ENCODE data around the gene MBNL2. TPM values are rescaled to one million over a fixed set of nuclear protein-coding genes. Genes with fewer than 3 reads are reported as not detected.

Gene MBNL2
- total RNA-seq, 1 donor from 2014 or later: 16.9 TPM

DNA sequence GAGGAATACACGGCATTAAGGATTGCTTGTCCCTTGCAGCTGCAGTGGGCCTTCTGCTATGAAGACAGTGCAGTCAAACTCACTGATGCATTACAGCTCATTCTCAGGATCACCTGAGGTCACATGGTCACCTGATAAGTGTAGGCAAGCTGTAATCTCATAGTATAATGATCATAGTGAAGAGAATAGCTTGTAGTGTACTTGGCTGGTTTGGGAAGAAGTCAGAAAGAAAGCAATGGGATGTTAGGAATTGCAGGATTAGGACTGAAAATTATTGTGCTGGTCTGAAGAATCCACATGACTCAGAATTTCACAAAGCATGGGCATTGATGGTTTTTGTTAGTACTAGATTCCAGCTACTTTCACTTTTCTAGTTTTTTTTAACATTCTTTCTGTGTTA, 76.7 kb downstream of the MBNL2 start:
- no peak for TF ChIP-seq CTCF (conservative IDR thresholded peaks at IDR 0.05)

GRCh38 chr13:97300871-97301270, 78.7 kb downstream of the MBNL2 start:
- H3K36me3 Mint-ChIP-seq (ENCODE audit: low read depth): no peaks in the 10 kb centered on the region
- no peak for TF ChIP-seq CTCF (conservative IDR thresholded peaks at IDR 0.05)
- no peaks in the 10 kb centered on the region for H3K9me3 Mint-ChIP-seq
- peaks cover under 1% of the 10 kb centered on the region for H3K4me1 Mint-ChIP-seq
- H3K27ac Mint-ChIP-seq (ENCODE audit: unreplicated experiment): no peak overlapping the region
- H3K4me3 Mint-ChIP-seq: no peak overlapping the region
- no peaks in the 10 kb centered on the region for H3K27me3 Mint-ChIP-seq (ENCODE audit: low read depth)
- no peak for DNase-seq (ENCODE audit: low read depth, low spot score)

More for the DNA sequence above, 76.7 kb downstream of the MBNL2 start:
- Mint-ChIP-seq H3K27ac (ENCODE audit: unreplicated experiment) (no peak overlapping the region), H3K9me3 (no peaks in the 10 kb centered on the region), H3K36me3 (ENCODE audit: low read depth) (no peaks in the 10 kb centered on the region), H3K4me3 (no peak overlapping the region), H3K4me1 (peaks cover 9% of the 10 kb centered on the region), H3K27me3 (ENCODE audit: low read depth) (no peaks in the 10 kb centered on the region)
- DNase-seq (ENCODE audit: low read depth, low spot score): no peak

DNA sequence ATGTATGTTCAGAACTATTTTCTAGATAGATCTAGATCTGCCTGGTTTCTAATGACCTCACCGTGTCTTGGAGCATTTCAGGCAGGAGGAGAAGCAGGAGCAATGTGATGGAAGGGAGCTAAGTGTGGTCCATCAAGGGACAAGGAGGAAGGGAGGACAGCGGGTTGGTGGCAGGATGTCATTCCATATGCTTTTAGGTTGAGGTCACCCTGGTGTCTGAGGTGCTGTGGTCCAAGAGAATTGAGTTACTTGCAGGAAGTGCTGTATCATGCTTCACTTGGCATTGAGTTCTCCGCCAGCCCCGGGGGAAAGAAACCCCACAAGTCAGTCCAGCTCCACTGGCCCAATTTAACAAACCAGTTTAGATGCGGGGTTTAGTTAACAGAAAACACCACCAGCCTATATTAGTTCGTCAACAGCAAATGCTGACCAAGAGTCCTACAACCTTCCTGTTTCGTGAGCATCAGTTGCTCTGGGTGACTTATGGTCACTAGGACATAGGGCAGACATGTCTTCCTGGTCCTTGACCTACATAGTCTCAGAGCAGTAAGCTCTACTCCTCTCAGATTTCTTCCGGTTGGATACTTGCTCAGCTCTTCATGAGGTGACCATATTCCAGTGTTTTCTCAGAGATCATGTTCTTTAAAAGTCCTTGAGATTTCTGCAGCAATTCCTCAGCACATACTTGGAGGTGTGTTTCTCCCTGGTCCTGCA, 79.4 kb downstream of the MBNL2 start:
- Mint-ChIP-seq H3K27me3 (ENCODE audit: low read depth) (no peaks in the 10 kb centered on the region), H3K36me3 (ENCODE audit: low read depth) (no peaks in the 10 kb centered on the region), H3K4me3 (no peak overlapping the region), H3K4me1 (peaks cover 7% of the 10 kb centered on the region), H3K27ac (ENCODE audit: unreplicated experiment) (no peak overlapping the region), H3K9me3 (peaks cover 3% of the 10 kb centered on the region)
- TF ChIP-seq CTCF (conservative IDR thresholded peaks at IDR 0.05): no peak
- no peak for DNase-seq (ENCODE audit: low read depth, low spot score)

GRCh38 chr13:97302611-97303010, 80.5 kb downstream of the MBNL2 start:
- Mint-ChIP-seq H3K4me3 (no peak overlapping the region), H3K27ac (ENCODE audit: unreplicated experiment) (no peak overlapping the region), H3K27me3 (ENCODE audit: low read depth) (no peaks in the 10 kb centered on the region), H3K4me1 (peaks cover 18% of the 10 kb centered on the region), H3K9me3 (peaks cover 3% of the 10 kb centered on the region), H3K36me3 (ENCODE audit: low read depth) (no peaks in the 10 kb centered on the region)
- no peak for TF ChIP-seq CTCF (conservative IDR thresholded peaks at IDR 0.05)
- DNase-seq (ENCODE audit: low read depth, low spot score): no peak

DNA sequence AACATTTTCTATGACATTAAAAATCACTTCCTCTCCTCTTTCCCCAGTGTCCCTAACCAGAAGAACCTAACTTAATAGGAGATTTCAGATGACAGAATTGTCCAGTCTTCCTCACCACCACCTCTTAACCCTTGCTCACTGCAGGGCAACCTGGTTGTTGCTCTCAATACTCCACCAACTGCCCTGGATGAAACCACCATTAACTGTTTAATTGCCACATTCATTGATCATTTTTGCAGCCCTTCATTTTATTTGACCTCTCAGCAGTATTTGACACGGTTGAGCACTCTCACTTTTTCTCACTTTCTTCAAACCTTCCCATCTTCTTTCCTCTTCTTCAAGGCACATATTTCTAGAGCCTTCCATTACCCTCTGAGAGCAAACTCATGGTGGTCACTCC, 84.0 kb downstream of the MBNL2 start:
- no peak for TF ChIP-seq CTCF (conservative IDR thresholded peaks at IDR 0.05)
- DNase-seq (ENCODE audit: low read depth, low spot score): no peak
- no peaks in the 10 kb centered on the region for H3K27me3 Mint-ChIP-seq (ENCODE audit: low read depth)
- no peak overlapping the region for H3K27ac Mint-ChIP-seq (ENCODE audit: unreplicated experiment)
- peaks cover 3% of the 10 kb centered on the region for H3K9me3 Mint-ChIP-seq
- H3K4me3 Mint-ChIP-seq: no peak overlapping the region
- peaks cover 8% of the 10 kb centered on the region for H3K36me3 Mint-ChIP-seq (ENCODE audit: low read depth)
- H3K4me1 Mint-ChIP-seq: peaks cover 46% of the 10 kb centered on the region

Data from neural crest cell (in vitro differentiated cells).